OCI-LY3 (cell line): ENCODE results near the gene RORB.

Experiments used
- H2AFZ ChIP-seq: fragments of 200-600, 300-600 bp; shearing (Covaris generic); 2 replicates; pipeline ENCODE4 v1.6.0; 2014; ENCODE audit warnings: antibody characterized with exemption, low read depth, low read length
- H3K27ac ChIP-seq: fragments of 200-600, 300-600 bp; sonication (generic); 2 replicates; pipeline ENCODE4 v1.5.1; 2014; ENCODE audit warnings: mild to moderate bottlenecking, low read length, moderate library complexity, mixed read lengths
- H3K27me3 ChIP-seq: fragments of 200-600, 300-600 bp; sonication (generic); 2 replicates; pipeline ENCODE4 v1.6.1; 2014; ENCODE audit warnings: low read depth, low read length, mixed read lengths
- H3K36me3 ChIP-seq: fragments of 200-600, 300-600 bp; sonication (generic); replicated peaks from 2 replicates; pipeline ENCODE3; 2014; ENCODE audit warnings: low read depth, low read length, mixed read lengths
- H3K4me1 ChIP-seq: fragments of 300-600, 200-600 bp; sonication (generic); 2 replicates; pipeline ENCODE4 v1.6.1; 2014; ENCODE audit warnings: low read length, mixed read lengths
- H3K4me2 ChIP-seq: fragments of 200-600, 300-600 bp; sonication (generic); 2 replicates; pipeline ENCODE4 v1.6.1; 2014; ENCODE audit warnings: low read length, mixed read lengths
- H3K4me3 ChIP-seq: fragments of 300-600, 200-600 bp; sonication (generic); 2 replicates; pipeline ENCODE4 v1.5.1; 2014; ENCODE audit warnings: antibody characterized with exemption, mild to moderate bottlenecking, low read length, moderate library complexity
- H3K79me2 ChIP-seq: fragments of 300-600, 200-600 bp; shearing (Covaris generic); 2 replicates; pipeline ENCODE4 v1.6.1; 2014; ENCODE audit warnings: mild to moderate bottlenecking, low read length, mixed read lengths
- H3K9ac ChIP-seq: fragments of 300-600, 200-600 bp; shearing (Covaris generic); 2 replicates; pipeline ENCODE4 v1.6.0; 2014; ENCODE audit warnings: mild to moderate bottlenecking, low read length, moderate library complexity
- H3K9me3 ChIP-seq: fragments of 200-600, 300-600 bp; shearing (Covaris generic); 2 replicates; pipeline ENCODE4 v1.6.1; 2014; ENCODE audit warnings: low read length, mixed read lengths; ENCODE audit not compliant: insufficient read depth
- H4K20me1 ChIP-seq: fragments of 200-600, 300-600 bp; sonication (generic); 2 replicates; pipeline ENCODE4 v1.6.1; 2016; ENCODE audit warnings: low read length, mixed read lengths; ENCODE audit not compliant: insufficient read depth
- CTCF ChIP-seq: fragments of 200-600, 300-600 bp; sonication (generic); IDR thresholded peaks from 2 replicates; pipeline ENCODE4 v1.5.1; 2014; ENCODE audit warnings: antibody characterized with exemption, low read length, low read depth
- EZH2phosphoT487 ChIP-seq: fragments of 200-600 bp; shearing (Covaris generic); IDR thresholded peaks from 2 replicates; pipeline ENCODE4 v1.6.1; 2018; ENCODE audit warnings: antibody characterized with exemption, mixed run types, low read depth

RORB gene

GRCh38 chr9:74663439-74663838, 166.3 kb downstream of the RORB start:
- no peak overlapping the region for H3K4me3 ChIP-seq

DNA sequence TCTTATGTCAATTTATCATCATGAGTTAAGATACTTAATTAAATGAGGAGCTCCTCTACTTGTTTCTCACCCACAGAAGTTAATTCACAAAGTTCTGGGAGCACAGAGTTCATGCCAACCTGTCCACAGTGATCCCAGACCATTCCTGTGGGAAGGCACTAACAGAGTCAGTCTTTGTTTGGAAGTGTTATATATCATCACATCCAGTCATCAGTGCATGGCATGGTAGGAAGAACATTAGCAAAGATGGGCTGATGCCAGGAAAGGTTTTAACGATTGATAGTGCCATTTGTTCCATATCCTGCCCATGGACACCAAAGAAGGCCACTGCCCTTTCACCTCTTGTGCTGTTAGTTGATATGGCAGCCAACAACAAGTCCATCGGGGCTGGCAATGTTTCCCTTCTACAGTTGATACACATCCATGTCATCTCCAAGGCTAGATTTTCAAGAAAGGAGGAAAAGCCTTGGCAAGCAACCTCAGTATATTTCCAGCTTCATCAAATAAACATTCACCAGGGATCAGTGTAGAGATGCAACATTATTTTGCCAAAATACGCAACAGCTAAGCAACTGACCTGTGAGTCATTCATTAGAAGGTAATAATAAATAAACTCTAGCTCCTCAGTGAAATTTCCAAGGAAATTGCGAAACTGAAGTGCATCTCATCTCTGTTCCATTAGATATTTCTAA, 169.6 kb downstream of the RORB start:
- Histone ChIP-seq H4K20me1 (no peaks in the 10 kb centered on the region), H3K9me3 (no peaks in the 10 kb centered on the region), H3K27me3 (peaks cover 15% of the 10 kb centered on the region), H3K27ac (no peak overlapping the region), H3K9ac (no peak overlapping the region), H3K4me2 (no peak overlapping the region), H3K4me1 (no peaks in the 10 kb centered on the region), H3K36me3 (no peaks in the 10 kb centered on the region), H2AFZ (no peak overlapping the region), H3K79me2 (no peaks in the 10 kb centered on the region), H3K4me3 (no peak overlapping the region)
- TF ChIP-seq CTCF = no peak

More at GRCh38 chr9:74663439-74663838, 166.3 kb downstream of the RORB start:
- Histone ChIP-seq H3K79me2 (no peaks in the 10 kb centered on the region), H3K9ac (no peak overlapping the region), H3K36me3 (no peaks in the 10 kb centered on the region), H3K27ac (no peak overlapping the region), H3K4me1 (no peaks in the 10 kb centered on the region), H3K9me3 (no peaks in the 10 kb centered on the region), H3K4me2 (no peak overlapping the region), H4K20me1 (no peaks in the 10 kb centered on the region), H3K27me3 (no peaks in the 10 kb centered on the region), H2AFZ (no peak overlapping the region)
- TF ChIP-seq EZH2phosphoT487 (no peak), CTCF (no peak)

GRCh38 chr9:74672237-74672636, 175.1 kb downstream of the RORB start:
- Histone ChIP-seq H3K9ac (no peak overlapping the region), H3K36me3 (no peaks in the 10 kb centered on the region), H4K20me1 (no peaks in the 10 kb centered on the region), H3K27ac (no peak overlapping the region), H3K4me2 (no peak overlapping the region), H3K4me1 (no peaks in the 10 kb centered on the region), H3K9me3 (no peaks in the 10 kb centered on the region), H3K79me2 (no peaks in the 10 kb centered on the region), H3K4me3 (no peak overlapping the region), H3K27me3 (peaks cover 19% of the 10 kb centered on the region), H2AFZ (no peak overlapping the region)
- TF ChIP-seq CTCF (no peak), EZH2phosphoT487 (no peak)

DNA sequence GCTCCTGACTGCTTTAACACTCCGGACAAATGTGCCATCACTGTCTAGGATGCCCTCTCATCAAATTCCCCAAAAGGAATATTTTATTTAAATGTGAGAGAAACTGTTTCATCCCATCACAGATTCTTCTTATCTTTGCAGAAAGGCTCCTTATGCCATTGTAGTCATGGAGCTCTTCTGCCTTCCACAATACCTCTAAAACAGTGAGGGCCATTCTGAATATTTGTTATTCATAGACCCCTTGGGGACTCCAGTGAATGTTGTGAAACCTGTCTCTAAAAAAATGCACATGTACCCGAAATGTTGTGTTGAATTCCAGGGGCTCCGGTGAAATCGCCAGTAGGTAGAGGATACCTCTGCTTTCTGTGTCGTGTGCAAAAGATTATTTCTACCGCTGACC, 176.9 kb downstream of the RORB start:
- no peaks in the 10 kb centered on the region for H4K20me1 ChIP-seq
- no peaks in the 10 kb centered on the region for H3K9me3 ChIP-seq
- no peak overlapping the region for H3K27ac ChIP-seq
- H3K27me3 ChIP-seq = peaks cover 19% of the 10 kb centered on the region
- H3K9ac ChIP-seq = no peak overlapping the region
- H3K4me3 ChIP-seq = no peak overlapping the region
- H3K79me2 ChIP-seq = no peaks in the 10 kb centered on the region
- H3K4me1 ChIP-seq = no peaks in the 10 kb centered on the region
- no peak overlapping the region for H3K4me2 ChIP-seq
- no peaks in the 10 kb centered on the region for H3K36me3 ChIP-seq
- TF ChIP-seq EZH2phosphoT487 = no peak
- no peak for TF ChIP-seq CTCF
- H2AFZ ChIP-seq = no peak overlapping the region
